ENCODE measurements around the gene MMAB. TPM values are rescaled to one million over a fixed set of nuclear protein-coding genes. Genes with fewer than 3 reads are reported as not detected.

MMAB gene
- total and polyA plus RNA-seq, 5 donors from 2014 or later: 6.8 to 22.4 (median 21.9) TPM

GRCh38 chr12:109540526-109541412 is 32.5 kb downstream of the MMAB start:
- no peaks in the 10 kb centered on the region for H3K27me3 ChIP-seq (ENCODE audit: control insufficient read depth, insufficient read depth, low read length)
- H3K9me3 ChIP-seq (ENCODE audit: control insufficient read depth in 2 of 2, low read length in 2 of 2): no peaks in the 10 kb centered on the region
- ATAC-seq (ENCODE audit: low read depth in 2 of 2) (no peak), DNase-seq (no peak)
- H3K4me3 Mint-ChIP-seq: no peak overlapping the region
- H3K4me1 ChIP-seq (ENCODE audit: control insufficient read depth, insufficient read depth, low read length, poor library complexity, severe bottlenecking): peaks cover 9% of the 10 kb centered on the region
- H3K36me3 Mint-ChIP-seq: peaks cover 5% of the 10 kb centered on the region
- no peak overlapping the region for H3K27ac Mint-ChIP-seq
- H3K27me3 Mint-ChIP-seq: no peaks in the 10 kb centered on the region
- H3K36me3 ChIP-seq (ENCODE audit: control insufficient read depth, insufficient read depth, low read length): no peaks in the 10 kb centered on the region
- H3K9me3 Mint-ChIP-seq: no peaks in the 10 kb centered on the region
- no peak overlapping the region for H3K4me3 ChIP-seq (ENCODE audit: low read depth, low read length)
- H3K4me1 Mint-ChIP-seq: peaks cover 0 to 11% (median 5%) of the 10 kb centered on the region in 4 donors
- no peak overlapping the region for H3K27ac ChIP-seq (ENCODE audit: insufficient read depth, low read length, poor library complexity, severe bottlenecking)

DNA sequence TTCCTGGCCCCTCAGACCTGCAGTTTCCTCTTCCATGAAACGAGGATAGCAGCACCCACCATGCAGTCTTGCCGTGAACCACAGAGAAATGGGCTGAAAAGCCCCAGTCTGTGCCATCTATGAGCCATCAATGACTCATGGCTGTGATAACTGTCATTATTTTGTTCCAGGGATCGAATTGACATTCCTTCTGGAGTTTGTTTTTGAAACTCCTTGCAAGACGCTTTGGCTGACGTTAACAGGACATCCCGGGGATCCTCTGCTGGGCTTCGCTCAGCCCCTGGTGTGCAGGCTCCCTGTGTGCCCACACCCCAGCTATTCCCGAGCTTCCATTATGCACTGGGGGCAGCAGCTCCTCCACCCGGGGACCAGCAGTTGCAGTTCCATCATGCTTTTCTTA is 33.8 kb downstream of the MMAB start:
- H3K27ac ChIP-seq (ENCODE audit: insufficient read depth, low read length, poor library complexity, severe bottlenecking): no peak overlapping the region
- ATAC-seq (ENCODE audit: low read depth in 2 of 2): no peak
- no peaks in the 10 kb centered on the region for H3K4me1 ChIP-seq (ENCODE audit: control insufficient read depth, insufficient read depth, low read length, poor library complexity, severe bottlenecking)
- Mint-ChIP-seq H3K27me3 (no peaks in the 10 kb centered on the region), H3K9me3 (no peaks in the 10 kb centered on the region), H3K4me3 (no peak overlapping the region), H3K36me3 (peaks cover 11% of the 10 kb centered on the region), H3K27ac (no peak overlapping the region), H3K4me1 (peaks cover 0 to 4% (median 2%) of the 10 kb centered on the region in 4 donors)
- no peak for DNase-seq
- no peaks in the 10 kb centered on the region for H3K9me3 ChIP-seq (ENCODE audit: control insufficient read depth in 2 of 2, low read length in 2 of 2)
- H3K4me3 ChIP-seq (ENCODE audit: low read depth, low read length): no peak overlapping the region
- no peaks in the 10 kb centered on the region for H3K27me3 ChIP-seq (ENCODE audit: control insufficient read depth, insufficient read depth, low read length)
- peaks cover 8% of the 10 kb centered on the region for H3K36me3 ChIP-seq (ENCODE audit: control insufficient read depth, insufficient read depth, low read length)

DNA sequence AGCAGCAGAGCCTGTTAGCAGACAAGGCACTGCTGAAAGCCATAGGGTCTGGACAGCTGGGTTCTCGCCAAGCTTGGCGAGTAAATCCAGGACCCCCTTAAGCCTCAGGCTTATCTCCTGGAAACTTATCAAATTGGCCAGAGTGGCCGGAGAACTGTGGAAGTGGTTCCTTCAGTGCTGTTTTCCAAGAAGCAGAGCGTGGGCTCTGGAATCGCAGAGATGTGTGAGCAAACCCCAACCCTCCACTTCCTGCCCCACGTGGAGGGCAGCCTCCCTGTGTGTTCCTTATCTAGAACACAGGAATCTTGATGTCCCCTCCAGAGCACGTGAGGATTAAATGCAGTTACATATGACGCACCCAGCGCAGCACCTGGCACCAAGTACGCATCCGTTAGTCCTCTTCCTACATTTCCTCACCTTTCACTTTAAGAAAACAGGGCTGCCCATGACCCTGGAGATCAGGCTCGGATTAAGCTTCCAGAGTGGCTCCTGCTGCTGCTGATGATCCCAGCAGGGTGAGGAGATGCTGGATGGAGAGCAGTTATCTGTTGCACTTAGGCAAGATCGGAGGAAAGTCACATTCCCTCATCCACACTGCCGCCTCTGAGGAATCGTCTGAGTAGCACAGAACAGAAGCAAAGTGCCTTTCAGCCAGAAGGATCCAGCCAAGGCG is 35.0 kb downstream of the MMAB start:
- Mint-ChIP-seq H3K27ac (no peak overlapping the region), H3K27me3 (no peaks in the 10 kb centered on the region), H3K9me3 (no peaks in the 10 kb centered on the region), H3K36me3 (peaks cover 13% of the 10 kb centered on the region), H3K4me3 (no peak overlapping the region), H3K4me1 (no peaks in the 10 kb centered on the region)
- Histone ChIP-seq H3K27ac (ENCODE audit: insufficient read depth, low read length, poor library complexity, severe bottlenecking) (no peak overlapping the region), H3K27me3 (ENCODE audit: control insufficient read depth, insufficient read depth, low read length) (no peaks in the 10 kb centered on the region), H3K4me3 (ENCODE audit: low read depth, low read length) (no peak overlapping the region), H3K4me1 (ENCODE audit: control insufficient read depth, insufficient read depth, low read length, poor library complexity, severe bottlenecking) (no peaks in the 10 kb centered on the region), H3K36me3 (ENCODE audit: control insufficient read depth, insufficient read depth, low read length) (peaks cover 14% of the 10 kb centered on the region), H3K9me3 (ENCODE audit: control insufficient read depth in 2 of 2, low read length in 2 of 2) (no peaks in the 10 kb centered on the region)
- ATAC-seq (ENCODE audit: low read depth in 2 of 2) (no peak), DNase-seq (no peak)

DNA sequence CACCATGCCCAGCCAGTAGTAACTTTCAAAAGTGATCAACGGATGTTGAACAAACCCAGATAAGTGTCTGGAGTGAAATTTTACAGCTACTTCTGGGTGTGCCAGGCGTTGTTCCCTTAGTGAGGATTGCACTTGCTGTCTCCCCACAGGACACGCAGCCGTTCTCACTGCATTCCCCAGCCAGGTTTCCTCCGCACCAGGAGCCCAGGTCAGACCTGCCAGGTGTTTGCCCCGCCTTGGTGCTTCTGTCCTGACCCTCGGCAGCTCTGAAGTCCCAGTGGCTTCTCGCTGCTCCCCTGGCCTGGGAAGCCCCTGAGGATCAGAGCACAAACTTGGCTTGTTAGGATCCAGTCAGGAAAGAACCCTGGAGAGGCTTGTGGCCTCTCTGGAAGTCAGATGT is 36.2 kb downstream of the MMAB start:
- Mint-ChIP-seq H3K9me3 (no peaks in the 10 kb centered on the region), H3K4me1 (no peaks in the 10 kb centered on the region), H3K36me3 (peaks cover 13% of the 10 kb centered on the region), H3K27ac (no peak overlapping the region), H3K4me3 (no peak overlapping the region), H3K27me3 (no peaks in the 10 kb centered on the region)
- Histone ChIP-seq H3K27ac (ENCODE audit: insufficient read depth, low read length, poor library complexity, severe bottlenecking) (no peak overlapping the region), H3K9me3 (ENCODE audit: control insufficient read depth in 2 of 2, low read length in 2 of 2) (no peaks in the 10 kb centered on the region), H3K36me3 (ENCODE audit: control insufficient read depth, insufficient read depth, low read length) (peaks cover 20% of the 10 kb centered on the region), H3K27me3 (ENCODE audit: control insufficient read depth, insufficient read depth, low read length) (no peaks in the 10 kb centered on the region), H3K4me1 (ENCODE audit: control insufficient read depth, insufficient read depth, low read length, poor library complexity, severe bottlenecking) (no peaks in the 10 kb centered on the region), H3K4me3 (ENCODE audit: low read depth, low read length) (no peak overlapping the region)
- DNase-seq (no peak), ATAC-seq (ENCODE audit: low read depth in 2 of 2) (no peak)

DNA sequence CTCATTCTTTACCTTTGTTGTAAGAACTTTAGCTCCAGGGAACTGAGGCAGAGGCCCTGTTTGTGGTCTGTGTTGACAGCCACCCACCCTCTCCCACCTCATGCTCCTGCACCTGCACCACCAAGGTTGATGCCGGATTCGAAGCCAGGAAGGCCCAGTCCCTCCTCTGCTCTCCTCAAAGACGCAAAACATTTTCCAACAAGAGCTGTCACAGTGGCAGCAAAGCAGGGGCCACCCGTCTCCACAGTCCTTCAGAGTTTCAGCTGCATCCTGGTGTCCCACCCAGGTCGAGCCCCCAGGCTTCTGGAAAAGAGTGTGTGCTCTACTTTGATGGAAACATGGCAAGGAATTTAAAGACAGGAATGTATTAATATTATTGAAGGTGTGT is 37.4 kb downstream of the MMAB start:
- Histone ChIP-seq H3K4me3 (ENCODE audit: low read depth, low read length) (no peak overlapping the region), H3K4me1 (ENCODE audit: control insufficient read depth, insufficient read depth, low read length, poor library complexity, severe bottlenecking) (no peaks in the 10 kb centered on the region), H3K27ac (ENCODE audit: insufficient read depth, low read length, poor library complexity, severe bottlenecking) (no peak overlapping the region), H3K27me3 (ENCODE audit: control insufficient read depth, insufficient read depth, low read length) (no peaks in the 10 kb centered on the region), H3K36me3 (ENCODE audit: control insufficient read depth, insufficient read depth, low read length) (peaks cover 30% of the 10 kb centered on the region), H3K9me3 (ENCODE audit: control insufficient read depth in 2 of 2, low read length in 2 of 2) (no peaks in the 10 kb centered on the region)
- Mint-ChIP-seq H3K27ac (no peak overlapping the region), H3K36me3 (peaks cover 18% of the 10 kb centered on the region), H3K9me3 (no peaks in the 10 kb centered on the region), H3K4me3 (no peak overlapping the region), H3K27me3 (no peaks in the 10 kb centered on the region), H3K4me1 (no peaks in the 10 kb centered on the region)
- ATAC-seq (ENCODE audit: low read depth in 2 of 2) (no peak), DNase-seq (no peak)

DNA sequence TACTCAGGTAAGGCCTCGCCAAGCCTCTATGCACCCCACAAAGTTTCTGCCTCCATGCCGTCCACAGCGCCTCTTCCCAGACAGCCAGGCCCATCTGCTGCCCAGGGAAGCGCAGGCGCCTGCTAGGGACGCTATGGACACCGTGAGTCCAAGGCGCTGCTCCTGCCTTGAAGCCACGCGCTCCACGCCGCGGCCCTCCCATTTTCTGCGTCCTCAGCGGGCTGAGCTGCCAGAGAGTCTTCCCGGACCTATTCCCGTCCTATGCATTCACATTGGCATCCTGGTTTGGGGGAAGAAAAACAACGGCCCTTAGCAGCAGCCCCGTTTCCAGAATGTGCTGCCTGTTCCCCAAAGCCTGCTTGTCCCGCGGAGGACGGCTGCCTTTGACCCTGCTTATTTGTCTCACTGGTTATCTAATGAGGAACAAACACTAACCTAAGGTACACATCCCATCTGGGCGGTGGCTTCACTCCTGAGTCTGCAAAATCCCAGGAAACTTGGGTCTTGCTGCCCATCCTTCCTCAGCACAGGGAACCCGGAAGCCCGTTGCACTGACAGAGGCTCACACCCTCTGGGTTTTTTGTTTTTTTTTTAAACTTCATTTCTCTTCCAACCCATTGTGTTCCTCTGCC is 38.0 kb downstream of the MMAB start:
- Histone ChIP-seq H3K36me3 (ENCODE audit: control insufficient read depth, insufficient read depth, low read length) (peaks cover 35% of the 10 kb centered on the region), H3K27me3 (ENCODE audit: control insufficient read depth, insufficient read depth, low read length) (no peaks in the 10 kb centered on the region), H3K4me1 (ENCODE audit: control insufficient read depth, insufficient read depth, low read length, poor library complexity, severe bottlenecking) (no peaks in the 10 kb centered on the region), H3K4me3 (ENCODE audit: low read depth, low read length) (no peak overlapping the region), H3K27ac (ENCODE audit: insufficient read depth, low read length, poor library complexity, severe bottlenecking) (no peak overlapping the region), H3K9me3 (ENCODE audit: control insufficient read depth in 2 of 2, low read length in 2 of 2) (no peaks in the 10 kb centered on the region)
- no peaks in the 10 kb centered on the region for H3K9me3 Mint-ChIP-seq
- no peak overlapping the region for H3K4me3 Mint-ChIP-seq
- DNase-seq: no peak
- ATAC-seq (ENCODE audit: low read depth in 2 of 2): no peak
- no peak overlapping the region for H3K27ac Mint-ChIP-seq
- H3K4me1 Mint-ChIP-seq: no peaks in the 10 kb centered on the region
- peaks cover 21% of the 10 kb centered on the region for H3K36me3 Mint-ChIP-seq
- H3K27me3 Mint-ChIP-seq: no peaks in the 10 kb centered on the region

DNA sequence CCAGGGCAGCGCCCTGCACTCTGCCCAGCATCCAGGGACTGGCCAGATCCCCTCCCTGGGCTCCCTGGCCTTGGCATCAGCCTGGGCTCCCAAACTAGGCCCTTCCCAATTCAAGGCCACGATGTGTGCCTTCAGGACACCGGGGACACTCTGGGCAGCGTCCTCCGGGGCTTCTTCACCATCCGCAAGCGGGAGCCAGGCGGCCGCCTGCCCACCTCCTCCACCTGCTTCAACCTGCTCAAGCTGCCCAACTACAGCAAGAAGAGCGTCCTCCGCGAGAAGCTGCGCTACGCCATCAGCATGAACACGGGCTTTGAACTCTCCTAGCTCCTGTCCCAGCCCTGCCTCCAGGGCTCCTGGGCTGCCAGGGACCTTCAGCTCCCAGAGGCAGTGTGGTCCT is 38.8 kb downstream of the MMAB start:
- H3K36me3 ChIP-seq (ENCODE audit: control insufficient read depth, insufficient read depth, low read length): peaks cover 44% of the 10 kb centered on the region
- no peaks in the 10 kb centered on the region for H3K4me1 ChIP-seq (ENCODE audit: control insufficient read depth, insufficient read depth, low read length, poor library complexity, severe bottlenecking)
- ATAC-seq (ENCODE audit: low read depth in 2 of 2): no peak
- no peak overlapping the region for H3K4me3 Mint-ChIP-seq
- H3K4me1 Mint-ChIP-seq: no peaks in the 10 kb centered on the region
- no peak overlapping the region for H3K4me3 ChIP-seq (ENCODE audit: low read depth, low read length)
- H3K27ac Mint-ChIP-seq: no peak overlapping the region
- no peaks in the 10 kb centered on the region for H3K27me3 Mint-ChIP-seq
- no peaks in the 10 kb centered on the region for H3K9me3 ChIP-seq (ENCODE audit: control insufficient read depth in 2 of 2, low read length in 2 of 2)
- H3K9me3 Mint-ChIP-seq: no peaks in the 10 kb centered on the region
- peaks cover 29% of the 10 kb centered on the region for H3K36me3 Mint-ChIP-seq
- no peaks in the 10 kb centered on the region for H3K27me3 ChIP-seq (ENCODE audit: control insufficient read depth, insufficient read depth, low read length)
- H3K27ac ChIP-seq (ENCODE audit: insufficient read depth, low read length, poor library complexity, severe bottlenecking): no peak overlapping the region
- no peak for DNase-seq
